CD4-positive, alpha-beta T cell treated with Interferon gamma for 1 hour (primary cell): Measurements from ENCODE around the gene SLC38A9.
"Not testable (repeated sequence)": the region's sequence is repeated elsewhere in the genome, so short reads cannot be mapped to it uniquely, and the experiment has no call there.

ENCODE experiments used
- DNase-seq: peaks from one replicate; pipeline ENCODE4 v3.0.0-alpha.2; 2020

Gene SLC38A9, protein sequence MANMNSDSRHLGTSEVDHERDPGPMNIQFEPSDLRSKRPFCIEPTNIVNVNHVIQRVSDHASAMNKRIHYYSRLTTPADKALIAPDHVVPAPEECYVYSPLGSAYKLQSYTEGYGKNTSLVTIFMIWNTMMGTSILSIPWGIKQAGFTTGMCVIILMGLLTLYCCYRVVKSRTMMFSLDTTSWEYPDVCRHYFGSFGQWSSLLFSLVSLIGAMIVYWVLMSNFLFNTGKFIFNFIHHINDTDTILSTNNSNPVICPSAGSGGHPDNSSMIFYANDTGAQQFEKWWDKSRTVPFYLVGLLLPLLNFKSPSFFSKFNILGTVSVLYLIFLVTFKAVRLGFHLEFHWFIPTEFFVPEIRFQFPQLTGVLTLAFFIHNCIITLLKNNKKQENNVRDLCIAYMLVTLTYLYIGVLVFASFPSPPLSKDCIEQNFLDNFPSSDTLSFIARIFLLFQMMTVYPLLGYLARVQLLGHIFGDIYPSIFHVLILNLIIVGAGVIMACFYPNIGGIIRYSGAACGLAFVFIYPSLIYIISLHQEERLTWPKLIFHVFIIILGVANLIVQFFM

GRCh38 chr5:55712023-55712859 lies at the start of gene SLC38A9:
TSS of gene SLC38A9 (minus strand) at chr5:55712324. CDS start at chr5:55697958, 14,366 bp downstream.
- DNase-seq: peak; percentile 89

GRCh38 chr5:55761721-55762120 lies 49.6 kb upstream of the SLC38A9 start:
- DNase-seq: not testable (repeated sequence)

GRCh38 chr5:55758714-55759113 lies 46.6 kb upstream of the SLC38A9 start:
- no peak for DNase-seq

DNA sequence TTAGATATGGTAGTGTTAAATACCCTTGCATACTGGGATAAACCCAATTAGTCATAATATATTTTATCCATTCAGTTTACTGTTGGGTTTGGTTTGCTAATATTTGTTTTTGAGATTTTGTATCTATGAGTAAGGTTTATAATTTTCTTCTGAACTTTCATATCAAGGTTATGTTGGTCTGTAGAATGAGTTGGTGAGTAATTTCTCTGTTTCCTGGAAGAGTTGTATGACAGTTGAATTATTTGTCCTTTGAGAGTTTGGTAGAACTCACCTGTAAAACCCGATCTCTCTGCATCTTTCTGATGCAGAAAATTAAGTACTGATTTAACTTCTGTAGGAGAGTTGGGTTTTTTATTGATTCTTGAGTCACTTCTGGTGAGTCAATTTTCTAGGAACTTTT lies 46.1 kb upstream of the SLC38A9 start:
- DNase-seq: no peak

- no peak for DNase-seq
Measured at GRCh38 chr5:55750499-55750898, 38.4 kb upstream of the SLC38A9 start.

- no peak for DNase-seq
Measured at GRCh38 chr5:55750063-55750462, 37.9 kb upstream of the SLC38A9 start.

DNA sequence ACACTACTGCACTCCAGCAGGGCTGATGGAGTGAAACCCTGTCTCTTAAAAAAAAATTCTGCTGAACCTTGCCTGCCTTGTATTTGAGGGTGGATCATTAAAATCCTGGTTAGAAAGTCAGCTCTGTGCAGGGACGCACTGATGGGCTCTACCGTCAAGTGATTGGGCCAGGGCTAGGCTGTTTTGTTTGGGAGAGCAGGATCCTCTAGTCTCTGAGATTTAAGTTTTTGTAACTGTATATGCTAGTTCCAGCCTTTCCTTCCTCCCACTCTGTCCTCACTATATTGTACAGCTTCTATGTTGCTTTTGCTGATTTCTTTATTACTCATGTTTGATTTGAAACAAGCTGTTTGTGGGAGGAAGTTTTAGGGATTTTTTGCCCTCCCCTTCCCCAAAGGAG lies 37.3 kb upstream of the SLC38A9 start:
- no peak for DNase-seq

DNA sequence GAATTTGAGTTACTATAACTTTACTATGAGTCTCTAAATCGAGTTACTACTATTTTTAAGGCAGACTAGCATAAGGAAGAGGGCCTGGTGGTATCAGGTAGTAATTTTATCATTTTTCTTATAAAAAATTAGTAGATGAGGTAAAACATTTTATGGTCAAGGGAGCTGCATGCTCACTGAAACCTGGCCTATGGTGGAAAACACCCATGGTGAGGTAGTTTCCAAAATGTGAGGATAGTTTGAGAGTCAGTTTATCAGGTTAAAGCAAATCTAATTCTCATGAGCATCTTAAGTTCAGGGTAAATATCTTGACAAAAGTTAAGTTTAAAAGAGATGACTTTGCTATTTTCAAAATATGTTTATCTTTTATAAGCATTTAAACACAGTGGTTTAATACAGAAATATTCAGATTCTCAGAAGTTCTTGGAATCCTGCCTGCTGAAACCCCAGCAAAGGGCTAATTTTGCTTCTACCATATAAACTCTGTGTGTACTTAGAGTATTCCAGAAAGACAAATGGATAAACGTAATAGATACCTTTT lies 35.7 kb upstream of the SLC38A9 start:
- no peak for DNase-seq

- DNase-seq: no peak
Measured at GRCh38 chr5:55742778-55743177, 30.7 kb upstream of the SLC38A9 start.

DNA sequence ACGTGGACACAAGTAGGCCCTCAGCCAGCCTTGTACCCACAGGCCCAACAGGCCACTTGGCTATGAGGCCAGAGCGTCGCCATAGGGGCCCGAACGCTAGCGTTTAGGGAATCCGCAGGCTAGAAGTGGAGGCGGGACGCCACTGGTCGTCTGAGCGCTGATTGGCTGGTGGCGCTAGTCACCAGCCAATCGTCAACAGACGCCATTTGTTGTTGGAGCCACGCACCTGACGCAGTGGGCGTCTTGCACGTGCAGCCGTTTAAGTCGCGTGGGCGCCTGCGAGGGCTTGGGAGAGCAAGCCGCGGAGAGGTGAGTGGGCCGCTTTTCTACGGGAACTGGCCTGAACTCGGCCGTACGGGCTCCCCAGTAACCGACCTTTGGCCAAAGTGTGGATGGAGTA lies 25.7 kb upstream of the SLC38A9 start, which contains the start of gene DDX4:
Gene DDX4 (plus strand): TSS at position 269 of the 400 bp plus-strand sequence. CDS start 903 bp downstream, outside the sequence.
- no peak for DNase-seq

- DNase-seq: no peak
Measured at GRCh38 chr5:55734658-55735057, 22.5 kb upstream of the SLC38A9 start.

GRCh38 chr5:55732585-55732984 lies 20.5 kb upstream of the SLC38A9 start:
- DNase-seq: no peak

GRCh38 chr5:55731848-55732247 lies 19.7 kb upstream of the SLC38A9 start:
- no peak for DNase-seq

- DNase-seq: no peak
Measured at GRCh38 chr5:55724281-55724680, 12.2 kb upstream of the SLC38A9 start.

- no peak for DNase-seq
Measured at GRCh38 chr5:55720188-55720703, 8.1 kb upstream of the SLC38A9 start.

DNA sequence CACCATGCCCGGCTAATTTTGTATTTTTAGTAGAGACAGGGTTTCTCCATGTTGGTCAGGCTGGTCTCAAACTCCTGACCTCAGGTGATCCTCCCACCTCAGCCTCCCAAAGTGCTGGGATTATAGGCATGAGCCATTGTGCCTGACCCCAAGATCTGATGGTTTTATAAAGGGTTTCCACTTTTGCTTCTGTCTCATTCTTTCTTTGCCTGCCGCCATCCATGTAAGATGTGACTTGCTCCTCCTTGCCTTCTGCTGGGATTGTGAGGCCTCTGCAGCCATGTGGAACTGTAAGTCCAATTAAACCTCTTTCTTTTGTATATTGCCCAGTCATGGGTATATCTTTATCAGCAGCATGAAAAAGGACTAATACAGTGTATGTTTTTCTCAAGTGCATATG lies 6.9 kb upstream of the SLC38A9 start:
- DNase-seq: not testable (repeated sequence)

DNA sequence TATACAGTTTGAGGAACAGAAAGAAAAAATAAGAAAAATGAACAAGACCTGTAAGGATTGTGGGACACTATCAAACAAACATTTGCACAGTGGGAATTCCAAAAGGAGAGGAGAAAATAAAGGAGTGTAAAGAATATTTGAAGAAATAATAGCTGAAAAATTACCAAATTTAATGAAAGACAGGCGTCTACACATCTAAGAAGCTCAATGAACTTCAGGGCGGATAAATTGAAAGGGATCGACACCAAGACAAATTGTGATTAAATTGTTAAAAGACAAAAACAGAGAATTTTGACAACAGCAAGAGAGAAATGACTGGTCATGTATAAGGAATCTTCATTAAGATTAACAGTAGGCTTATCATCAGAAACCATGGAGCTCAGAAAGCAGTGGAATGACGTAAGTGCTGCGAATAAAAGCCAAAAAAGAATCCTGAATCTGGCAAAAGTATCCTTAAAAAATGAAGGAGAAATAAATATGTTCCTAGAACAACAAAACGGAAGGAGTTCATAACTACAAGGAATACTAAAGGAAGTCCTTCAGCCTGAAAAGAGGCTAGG lies 3.5 kb upstream of the SLC38A9 start:
- no peak for DNase-seq

- DNase-seq: no peak
Measured at GRCh38 chr5:55714749-55715148, 2.6 kb upstream of the SLC38A9 start.

- DNase-seq: no peak
Measured at GRCh38 chr5:55714339-55714738, 2.2 kb upstream of the SLC38A9 start.

- no peak for DNase-seq
Measured at GRCh38 chr5:55713871-55714270, 1.7 kb upstream of the SLC38A9 start.

DNA sequence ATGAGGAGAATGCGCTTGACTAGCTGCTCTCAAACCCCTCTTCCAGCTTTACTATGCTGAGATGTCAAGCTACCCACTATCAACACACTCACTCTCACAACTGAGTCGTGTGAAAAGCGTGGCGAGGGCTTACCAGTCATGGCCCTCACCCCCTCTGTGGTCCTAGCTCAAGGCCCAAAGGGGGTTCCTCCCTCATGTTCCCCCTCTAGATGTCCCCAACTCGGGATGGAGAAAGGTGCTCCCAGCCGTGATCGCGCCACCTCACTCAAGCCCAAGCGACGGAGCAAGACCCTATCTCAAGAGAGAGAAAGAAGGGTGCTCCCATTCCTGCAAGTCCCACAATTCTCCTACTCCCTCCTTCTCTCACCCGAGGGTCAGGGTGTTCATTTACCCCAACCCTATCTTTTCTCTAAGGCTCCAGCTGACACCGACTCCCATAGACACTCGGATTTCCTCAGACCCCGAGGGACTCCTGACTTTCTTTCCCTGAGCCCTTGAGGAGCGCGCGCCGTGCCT lies 559 bp downstream of the SLC38A9 start:
- no peak for DNase-seq

GRCh38 chr5:55708732-55709131 lies 3.4 kb downstream of the SLC38A9 start:
- DNase-seq: no peak
